DOHH2 (cell line): ENCODE results near the gene KRT6C.

ENCODE experiments used
- CTCF ChIP-seq: fragments of 200-600 bp; sonication (generic); IDR thresholded peaks from one replicate; pipeline ENCODE4 v1.5.1; 2014; ENCODE audit warnings: antibody characterized with exemption, mild to moderate bottlenecking, low read depth, low read length; ENCODE audit not compliant: poor library complexity, severe bottlenecking
- EZH2phosphoT487 ChIP-seq: fragments of 200-600 bp; sonication (generic); IDR thresholded peaks from 2 replicates; pipeline ENCODE4 v1.6.1; 2017; ENCODE audit warnings: borderline replicate concordance, mild to moderate bottlenecking, antibody characterized with exemption, low read length, moderate library complexity, mixed read lengths

GRCh38 chr12:52423035-52423434 lies 50.6 kb downstream of the KRT6C start:
- TF ChIP-seq CTCF (no peak), EZH2phosphoT487 (no peak)
